ENCODE results near the gene IL15.
"Not testable (repeated sequence)": the region's sequence is repeated elsewhere in the genome, so short reads cannot be mapped to it uniquely, and the experiment has no call there.

The IL15 gene

DNA sequence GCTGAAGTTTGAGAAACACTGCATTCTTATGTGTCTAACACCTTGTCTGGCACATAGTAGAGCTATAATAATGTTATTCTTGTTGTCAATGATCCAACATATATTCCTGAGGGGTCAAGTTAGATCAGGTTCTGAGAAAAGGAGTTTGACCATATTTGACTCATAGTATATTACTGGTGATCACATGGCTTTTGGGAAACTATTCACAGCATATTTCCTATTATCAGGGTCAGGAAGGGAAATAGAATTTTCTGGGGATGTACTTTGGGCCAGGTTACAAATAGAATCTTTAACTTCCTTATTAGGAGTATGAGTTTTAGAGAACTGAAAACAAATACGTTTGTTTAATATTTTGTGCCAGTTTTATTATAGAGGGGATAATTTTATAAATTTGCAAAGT lies 11.6 kb downstream of the IL15 start:
- peak; percentile 58 to 66 for DNase-seq

DNA sequence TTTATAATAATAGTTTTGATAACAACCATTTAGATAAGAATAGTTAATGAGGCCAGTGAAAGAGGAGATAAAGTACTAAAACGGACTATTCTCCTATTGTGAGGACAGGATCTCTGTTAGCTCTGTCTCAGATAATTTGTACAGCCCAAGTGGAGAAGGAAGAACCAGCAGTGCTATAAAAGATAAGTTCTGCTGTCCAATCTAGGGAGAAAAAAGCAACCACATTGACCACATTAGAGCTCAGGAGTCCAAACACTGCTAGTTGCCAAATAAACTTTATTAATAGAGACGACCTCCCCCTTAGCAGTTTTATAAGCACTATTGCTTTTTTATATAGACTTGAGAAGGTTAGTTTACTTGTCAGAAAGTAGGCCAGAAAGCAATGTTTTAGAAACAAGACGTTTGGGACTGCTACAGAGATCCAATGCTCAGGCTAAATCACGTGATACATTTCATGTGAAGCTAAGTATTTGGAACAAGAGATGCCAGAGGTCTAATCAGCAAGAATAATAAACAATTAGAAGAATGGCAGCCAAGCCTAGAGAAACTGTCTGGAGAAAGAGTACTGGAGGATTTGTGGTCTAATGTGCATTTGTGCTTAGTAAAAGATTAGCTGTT lies 15.9 kb downstream of the IL15 start:
- no peak for DNase-seq

GRCh38 chr4:141654098-141654497 lies 17.7 kb downstream of the IL15 start:
- no peak for DNase-seq

DNA sequence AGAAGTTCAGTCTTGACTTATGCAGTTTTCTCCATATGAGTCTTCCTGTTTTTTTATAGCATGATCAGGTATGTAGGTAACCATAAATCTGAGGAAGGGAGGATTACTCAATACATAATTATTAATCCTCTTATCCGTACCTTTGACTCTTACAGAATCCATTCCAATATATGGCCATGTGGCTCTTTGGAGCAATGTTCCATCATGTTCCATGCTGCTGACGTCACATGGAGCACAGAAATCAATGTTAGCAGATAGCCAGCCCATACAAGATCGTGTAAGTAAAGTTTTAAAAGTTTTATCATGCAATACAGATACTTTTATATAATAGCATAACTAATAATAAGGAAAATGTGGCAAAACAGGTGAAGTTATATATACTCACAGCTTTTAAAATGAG lies 19.6 kb downstream of the IL15 start:
- DNase-seq: no peak

- peak in 1 of 2 donors; percentile 38 for DNase-seq
Observed at GRCh38 chr4:141657550-141658250, 21.3 kb downstream of the IL15 start.

DNA sequence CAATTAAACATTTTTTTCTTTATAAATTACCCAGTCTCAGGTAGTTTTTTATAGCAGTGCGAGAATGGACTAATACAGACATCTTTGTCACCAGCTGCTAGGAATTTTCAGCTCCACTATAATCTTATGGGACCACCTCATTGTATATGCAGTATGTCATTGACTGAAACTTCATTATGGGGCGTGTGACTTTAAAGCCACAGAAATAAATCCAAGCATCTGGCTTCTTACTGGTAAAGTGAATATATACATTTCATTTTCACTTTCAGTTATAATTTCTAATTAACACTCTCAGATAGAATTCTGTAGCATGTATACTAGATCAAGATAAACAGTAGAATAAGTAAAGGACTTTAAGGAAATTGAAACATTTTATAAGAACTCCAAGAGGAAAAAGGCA lies 21.9 kb downstream of the IL15 start:
- DNase-seq: no peak

- DNase-seq: no peak
Observed at GRCh38 chr4:141659539-141659938, 23.2 kb downstream of the IL15 start.

GRCh38 chr4:141660880-141661279 lies 24.5 kb downstream of the IL15 start:
- no peak for DNase-seq

DNA sequence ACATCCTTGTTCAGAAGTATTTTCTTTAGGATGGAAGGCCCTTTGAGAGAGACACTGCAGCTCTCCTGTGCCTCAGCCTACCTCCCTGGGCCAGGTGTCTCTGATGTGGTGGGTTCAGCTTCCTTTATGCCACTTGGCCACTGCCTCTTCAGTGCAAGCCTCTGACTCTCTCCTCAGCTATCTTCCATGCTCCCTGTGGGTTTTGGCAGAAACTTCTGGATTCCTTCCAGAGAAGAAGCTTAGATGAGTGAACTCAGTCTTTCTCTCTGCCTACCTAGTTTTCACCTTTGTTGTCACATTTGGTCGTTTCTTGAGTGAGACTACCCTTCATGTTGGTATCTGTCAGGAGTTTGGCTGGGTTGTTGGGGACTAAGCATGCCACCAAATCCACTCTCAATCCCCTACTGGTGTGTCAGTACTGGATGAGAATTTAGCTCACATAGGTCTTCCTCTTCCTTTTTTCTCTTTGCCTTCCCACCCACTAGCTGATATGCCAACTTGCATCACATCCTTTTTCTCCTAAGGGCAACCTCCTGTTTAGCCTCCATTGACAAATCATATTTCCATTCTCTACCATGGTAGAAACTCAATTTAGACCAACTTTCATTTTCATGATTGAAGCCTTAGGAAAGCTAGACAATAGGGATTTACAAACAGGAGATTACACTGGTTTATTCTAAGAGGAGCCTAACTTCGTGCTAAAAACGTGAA lies 32.0 kb downstream of the IL15 start:
- peak in 1 of 2 donors; percentile 23 for DNase-seq

- no peak for DNase-seq
Observed at GRCh38 chr4:141669501-141669900, 33.1 kb downstream of the IL15 start.

GRCh38 chr4:141675384-141675783 lies 39.0 kb downstream of the IL15 start:
- no peak for DNase-seq

DNA sequence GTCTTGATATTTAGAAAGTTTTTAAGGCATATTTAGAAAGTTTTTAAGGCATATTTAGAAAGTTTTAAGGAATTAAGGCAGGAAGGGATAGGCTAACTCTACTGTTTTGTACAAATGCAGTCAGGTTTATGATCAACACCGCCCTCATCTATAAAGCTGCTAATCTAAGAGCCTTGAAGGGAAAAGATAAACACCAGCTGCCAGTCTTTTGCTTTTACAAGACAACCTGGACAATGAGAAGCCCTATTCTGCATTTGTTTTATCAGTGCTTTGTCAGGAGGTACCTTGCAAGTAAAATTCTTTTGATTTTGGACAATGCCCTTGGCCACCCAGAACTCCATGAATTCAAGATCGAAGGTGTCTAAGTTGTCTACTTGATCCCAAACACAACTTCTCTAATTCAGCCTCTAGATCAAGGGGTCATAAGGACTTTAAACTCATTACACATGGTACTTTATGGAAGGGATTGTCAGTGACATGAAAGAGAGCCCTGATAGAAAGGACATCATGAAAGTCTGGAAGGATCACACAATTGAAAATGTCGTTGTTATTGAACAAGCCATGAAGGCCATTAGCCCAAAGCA lies 39.8 kb downstream of the IL15 start:
- no peak for DNase-seq

DNA sequence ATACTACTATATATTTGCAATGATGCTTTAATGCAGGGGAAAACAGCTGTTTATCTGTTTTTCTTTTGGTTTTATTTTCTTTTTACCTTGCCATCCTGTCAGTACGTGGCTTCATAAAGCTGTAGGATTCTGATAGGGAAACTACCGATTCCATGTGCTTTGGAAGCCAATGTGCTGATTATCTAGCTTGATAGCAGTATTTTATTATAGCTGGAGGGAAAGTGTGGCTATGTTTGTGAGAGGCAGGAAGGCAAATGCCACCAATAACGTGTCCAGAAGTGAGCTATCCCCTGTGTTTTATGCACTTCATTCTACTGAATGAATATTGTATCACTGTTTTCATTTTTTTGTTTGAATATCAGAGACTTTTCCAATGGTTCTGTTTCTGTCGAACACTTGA lies 43.7 kb downstream of the IL15 start:
- no peak for DNase-seq

DNA sequence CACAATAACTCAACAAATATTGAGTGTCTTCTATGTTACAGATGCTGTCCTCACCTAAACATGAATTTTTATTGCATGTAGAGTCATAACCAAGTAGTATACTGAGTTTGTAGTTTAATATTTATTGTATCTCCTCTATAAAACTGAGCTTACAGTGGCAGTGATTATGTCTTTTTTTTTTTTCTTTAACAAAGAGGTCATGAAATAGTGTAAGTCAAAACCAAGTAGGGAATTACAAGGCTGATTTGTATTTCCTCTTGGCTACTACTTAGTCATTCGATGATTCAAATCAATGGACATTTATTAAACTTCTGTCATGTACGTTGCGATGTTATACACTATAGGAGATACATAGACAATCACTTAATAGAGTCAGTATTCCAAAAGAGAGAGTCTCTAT lies 48.4 kb downstream of the IL15 start:
- no peak for DNase-seq

- peak; percentile 47 to 53 for DNase-seq
Observed at GRCh38 chr4:141686146-141686775, 49.9 kb downstream of the IL15 start.

GRCh38 chr4:141686879-141687278 lies 50.5 kb downstream of the IL15 start:
- peak in 1 of 2 donors; percentile 10 for DNase-seq

GRCh38 chr4:141689726-141690296 lies 53.4 kb downstream of the IL15 start:
- not testable (repeated sequence) for DNase-seq

- not testable (repeated sequence) for DNase-seq
Observed at GRCh38 chr4:141691247-141691646, 54.9 kb downstream of the IL15 start.

GRCh38 chr4:141692081-141692480 lies 55.7 kb downstream of the IL15 start:
- DNase-seq: no peak

DNA sequence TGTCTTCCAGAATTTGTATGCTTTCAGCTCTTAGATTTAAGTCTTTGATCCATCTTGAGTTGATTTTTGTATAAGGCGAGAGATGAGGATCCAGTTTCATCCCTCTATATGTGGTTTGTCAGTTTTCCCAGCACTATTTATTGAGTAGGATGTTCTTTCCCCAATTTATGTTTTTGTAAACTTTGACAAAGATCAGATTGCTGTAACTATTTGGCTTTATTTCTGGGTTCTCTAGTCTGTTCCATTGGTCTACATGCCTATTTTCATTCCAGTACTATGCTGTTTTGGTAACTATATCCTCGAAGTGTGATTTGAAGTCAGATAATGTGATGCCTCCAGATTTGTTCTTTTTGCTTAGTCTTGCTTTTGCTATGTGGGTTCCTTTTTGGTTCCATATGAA lies 60.7 kb downstream of the IL15 start:
- DNase-seq: no peak

DNA sequence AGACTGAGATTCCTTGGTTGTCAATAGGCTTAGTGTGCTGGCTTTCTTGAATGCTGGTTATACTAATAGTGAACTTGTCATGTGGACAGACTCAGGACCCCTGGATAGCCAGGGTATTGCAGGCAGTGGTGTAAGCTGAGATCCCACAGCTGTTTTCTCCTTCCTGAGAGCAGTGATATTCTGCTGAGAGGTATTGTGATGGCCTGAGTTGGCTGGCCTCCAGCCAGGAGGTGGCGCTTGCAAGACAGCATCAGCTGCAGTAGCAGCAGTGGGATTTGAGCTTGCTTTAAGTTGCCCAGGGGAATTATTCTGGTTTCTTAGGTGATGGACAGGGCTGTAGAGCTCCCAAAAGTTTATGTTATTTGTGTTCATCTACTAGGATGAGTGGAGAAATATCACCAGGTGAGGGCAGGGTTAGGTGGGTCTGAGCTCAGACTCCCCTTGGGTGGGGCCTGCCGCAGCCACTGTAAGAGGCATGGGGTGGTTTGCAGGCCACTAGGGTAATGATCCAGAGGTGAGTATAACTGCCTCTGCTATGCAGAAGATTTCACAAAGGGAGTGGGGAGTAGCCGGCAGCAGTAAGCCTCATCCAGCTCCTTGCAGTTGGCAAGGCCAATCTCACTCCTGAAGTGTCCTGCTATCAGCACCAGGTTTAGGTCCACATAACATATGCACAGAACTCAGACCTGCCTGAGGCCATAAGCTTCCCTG lies 66.2 kb downstream of the IL15 start:
- no peak for DNase-seq

DNA sequence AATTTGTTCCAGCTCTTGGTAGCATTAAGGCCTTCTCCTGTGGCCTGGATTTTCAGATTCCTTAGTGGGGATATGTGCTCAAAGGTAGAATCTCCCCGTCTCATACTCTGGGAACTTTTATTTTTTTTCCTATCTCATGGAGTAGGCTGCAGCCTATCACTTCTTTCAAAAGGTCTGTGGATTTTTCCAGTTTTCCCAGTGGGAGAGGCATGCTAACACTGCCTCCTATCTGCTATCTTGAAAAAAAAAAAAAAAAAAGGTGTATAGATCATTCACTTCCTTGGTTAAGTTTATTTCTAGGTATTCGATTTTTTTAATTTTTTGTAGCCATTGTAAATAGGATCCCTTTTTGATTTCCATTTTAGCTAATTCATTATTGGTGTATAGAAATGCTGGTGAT lies 67.1 kb downstream of the IL15 start:
- no peak for DNase-seq
